GM19328 (cell line): ENCODE data around the gene SPIRE2.

Experiments
- ATAC-seq: cut with Tn5 transposase; IDR thresholded peaks from one replicate; pipeline ENCODE4 v1.9.1; 2021; ENCODE audit warnings: mild to moderate bottlenecking, moderate library complexity; ENCODE audit not compliant: unreplicated experiment

SPIRE2 gene

GRCh38 chr16:89893642-89894548 lies 65.6 kb downstream of the SPIRE2 start:
- ATAC-seq: no peak

- ATAC-seq: no peak
Measured at GRCh38 chr16:89895482-89896250, 67.4 kb downstream of the SPIRE2 start.

- no peak for ATAC-seq
Measured at GRCh38 chr16:89897204-89897603, 68.9 kb downstream of the SPIRE2 start.

GRCh38 chr16:89898201-89898967 lies 70.1 kb downstream of the SPIRE2 start:
- ATAC-seq: no peak

- no peak for ATAC-seq
Measured at GRCh38 chr16:89899879-89900481, 71.7 kb downstream of the SPIRE2 start.

GRCh38 chr16:89900885-89901284 lies 72.6 kb downstream of the SPIRE2 start:
- ATAC-seq: no peak

DNA sequence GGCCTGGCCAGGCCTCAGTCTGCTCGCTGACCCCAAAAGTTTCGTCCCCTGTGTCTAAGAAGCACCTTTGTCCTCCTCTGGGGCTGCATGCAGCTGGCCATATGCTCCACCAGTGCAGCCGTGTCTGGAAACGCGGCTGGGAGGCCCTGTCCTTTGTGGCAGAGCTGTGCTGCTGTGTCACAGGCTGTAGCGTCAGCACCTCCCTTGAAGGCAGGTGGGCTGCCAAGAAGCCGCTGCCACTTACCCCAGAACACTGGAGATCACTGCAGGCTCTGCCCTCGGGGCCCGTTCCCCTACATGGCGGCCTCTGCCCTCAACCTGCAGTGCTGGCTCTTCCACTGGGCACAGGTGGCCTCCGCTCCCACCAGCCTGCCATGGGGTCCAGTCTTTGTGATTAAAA lies 74.7 kb downstream of the SPIRE2 start:
- no peak for ATAC-seq

DNA sequence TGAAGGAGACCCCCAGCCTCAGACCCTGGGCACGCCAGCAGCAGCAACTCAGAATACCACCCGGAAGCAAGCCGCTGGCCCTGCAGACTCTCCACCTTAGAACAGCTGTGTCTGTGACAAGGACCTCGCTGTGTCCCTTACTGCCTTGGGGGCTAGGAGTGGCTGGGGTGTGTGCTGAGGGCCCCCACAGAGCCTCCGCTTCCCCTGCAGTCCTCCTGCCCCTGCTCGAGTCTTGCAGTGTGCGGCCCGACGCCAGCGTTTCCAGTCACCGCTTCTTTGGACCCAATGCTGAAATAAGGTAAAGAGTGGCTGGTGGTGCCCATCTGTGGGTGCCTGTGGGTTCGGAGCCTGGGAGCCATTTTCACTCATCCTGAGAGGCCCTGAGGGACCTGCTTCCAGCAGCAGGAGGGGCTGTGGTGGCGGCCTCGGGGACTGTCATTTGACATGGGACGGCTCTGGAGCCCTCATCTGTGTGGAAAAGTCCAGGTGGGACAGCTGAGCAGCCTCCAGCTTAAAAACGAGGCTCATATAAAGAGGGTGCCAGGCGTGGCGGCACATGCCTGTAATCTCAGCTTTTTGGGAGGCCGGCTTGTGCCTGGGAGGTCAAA lies 75.7 kb downstream of the SPIRE2 start:
- ATAC-seq: no peak

GRCh38 chr16:89904606-89905510 lies 76.6 kb downstream of the SPIRE2 start:
- no peak for ATAC-seq

- ATAC-seq: no peak
Measured at GRCh38 chr16:89905511-89906139, 77.3 kb downstream of the SPIRE2 start.

GRCh38 chr16:89906140-89907025 lies 78.1 kb downstream of the SPIRE2 start:
- no peak for ATAC-seq

DNA sequence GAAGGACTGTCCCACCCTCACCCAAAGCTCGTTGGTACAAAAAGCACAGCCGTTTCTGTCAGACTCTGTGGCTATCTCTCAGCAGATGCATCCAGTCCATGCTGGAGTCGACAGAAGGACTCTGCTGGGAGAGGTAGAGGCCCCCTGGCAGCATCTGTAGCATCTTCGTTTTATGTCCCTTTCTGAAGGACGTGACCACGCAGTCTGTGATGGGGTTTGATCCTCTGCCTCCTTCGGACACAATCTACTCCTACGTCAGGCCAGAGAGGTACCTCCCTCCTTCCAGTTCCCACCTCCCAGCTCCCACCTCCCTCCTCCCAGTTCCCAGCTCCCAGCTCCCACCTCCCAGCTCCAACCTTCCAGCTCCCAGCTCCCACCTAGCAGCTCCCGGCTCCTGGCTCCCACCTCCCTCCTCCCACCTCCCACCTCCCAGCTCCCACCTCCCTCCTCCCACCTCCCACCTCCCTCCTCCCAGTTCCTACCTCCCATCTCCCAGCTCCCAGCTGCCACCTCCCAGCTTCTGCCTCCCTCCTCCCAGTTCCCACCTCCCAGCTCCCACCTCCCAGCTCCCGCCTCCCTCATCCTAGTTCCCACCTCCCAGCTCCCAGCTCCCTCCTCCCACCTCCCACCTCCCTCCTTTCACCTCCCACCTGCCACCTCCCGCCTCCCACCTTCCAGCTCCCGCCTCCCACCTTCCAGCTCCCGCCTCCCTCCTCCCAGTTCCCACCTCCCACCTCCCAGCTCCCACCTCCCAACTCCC lies 79.0 kb downstream of the SPIRE2 start:
- no peak for ATAC-seq

DNA sequence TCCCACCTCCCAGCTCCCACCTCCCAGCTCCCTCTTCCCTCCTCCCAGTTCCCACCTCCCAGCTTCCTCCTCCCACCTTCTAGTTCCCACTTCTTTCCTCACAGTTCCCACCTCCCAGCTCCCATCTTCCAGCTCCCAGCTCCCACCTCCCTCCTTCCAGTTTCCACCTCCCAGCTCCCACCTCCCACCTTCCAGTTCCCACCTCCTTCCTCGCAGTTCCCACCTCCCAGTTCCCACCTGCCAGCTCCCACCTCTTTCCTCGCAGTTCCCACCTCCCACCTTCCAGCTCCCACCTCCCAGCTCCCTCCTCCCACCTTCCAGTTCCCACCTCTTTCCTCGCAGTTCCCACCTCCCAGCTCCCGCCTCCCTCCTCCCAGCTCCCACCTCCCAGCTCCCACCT lies 80.0 kb downstream of the SPIRE2 start:
- ATAC-seq: no peak

DNA sequence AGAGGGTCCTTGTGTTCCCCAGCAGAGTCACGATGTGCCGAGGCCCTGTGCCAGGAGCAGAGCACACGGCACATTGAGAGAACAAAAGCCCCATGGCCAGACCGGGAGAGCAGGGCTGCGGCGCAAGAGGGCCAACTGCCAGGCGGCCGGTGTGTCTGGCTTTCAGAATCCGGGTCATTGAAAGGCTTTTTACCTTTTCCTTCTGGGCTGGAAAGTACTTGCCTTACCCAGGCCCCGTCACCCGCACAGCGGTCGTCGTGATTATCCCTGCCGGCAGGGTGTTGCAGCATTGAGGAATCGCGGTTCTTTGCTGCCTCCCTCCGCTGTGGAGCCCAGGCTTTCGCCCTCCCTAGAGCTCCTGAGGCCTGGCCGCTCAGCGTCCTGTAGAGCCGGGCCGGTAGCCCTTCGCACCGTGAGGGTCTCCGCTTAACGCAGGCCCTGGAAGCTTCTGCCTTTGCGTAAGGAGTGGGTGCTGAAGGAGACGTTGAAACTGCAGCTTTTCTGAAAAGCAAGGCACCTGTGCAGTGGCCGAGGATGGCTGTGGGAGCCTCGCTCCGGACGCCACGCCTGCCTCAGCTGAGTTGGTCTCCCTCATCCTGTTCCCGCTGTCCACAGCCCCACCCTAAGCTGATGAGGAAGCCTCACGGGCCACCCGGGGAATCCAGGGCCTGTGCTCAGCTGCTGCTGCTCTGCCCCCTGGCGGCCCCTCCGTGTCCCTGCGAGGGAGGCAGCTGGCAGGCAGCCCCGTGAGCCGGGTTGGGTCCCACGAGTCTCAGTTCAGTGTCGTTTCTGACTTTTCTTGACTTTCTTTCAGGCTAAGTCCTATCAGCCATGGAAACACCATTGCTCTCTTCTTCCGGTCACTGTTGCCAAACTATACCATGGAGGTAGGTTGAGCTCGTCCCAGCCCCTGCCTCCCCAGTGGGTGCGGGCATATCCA lies 81.8 kb downstream of the SPIRE2 start:
- ATAC-seq: no peak

GRCh38 chr16:89910717-89911354 lies 82.6 kb downstream of the SPIRE2 start:
- no peak for ATAC-seq

GRCh38 chr16:89911375-89911774 lies 83.1 kb downstream of the SPIRE2 start:
- ATAC-seq: no peak
